Neural cell (in vitro differentiated cells): ENCODE measurements around the gene CALHM2.
"Not testable (repeated sequence)": the region's sequence is repeated elsewhere in the genome, so short reads cannot be mapped to it uniquely, and the experiment has no call there.

Experiments
- EZH2 ChIP-seq: fragments of 200-600, 300-800 bp; shearing (Covaris generic), sonication (generic); IDR thresholded peaks from 2 replicates; pipeline ENCODE4 v1.6.1; 2014; ENCODE audit warnings: antibody characterized with exemption, low read length, borderline replicate concordance, mild to moderate bottlenecking; ENCODE audit not compliant: insufficient read depth, poor library complexity, severe bottlenecking
- POLR2AphosphoS5 ChIP-seq: IDR thresholded peaks from 2 replicates; pipeline ENCODE4 v1.6.1; 2012
- REST ChIP-seq: IDR thresholded peaks from 2 replicates; pipeline ENCODE4 v1.6.1; 2012; ENCODE audit warnings: borderline replicate concordance
- TF ChIP-seq, protein P1 (sequence below): fragments of 450-650 bp; IDR thresholded peaks from 2 replicates; pipeline ENCODE4 v1.5.1; 2014; ENCODE audit warnings: antibody characterized with exemption, mild to moderate bottlenecking, moderate library complexity; ENCODE audit not compliant: poor library complexity, severe bottlenecking

DNA sequence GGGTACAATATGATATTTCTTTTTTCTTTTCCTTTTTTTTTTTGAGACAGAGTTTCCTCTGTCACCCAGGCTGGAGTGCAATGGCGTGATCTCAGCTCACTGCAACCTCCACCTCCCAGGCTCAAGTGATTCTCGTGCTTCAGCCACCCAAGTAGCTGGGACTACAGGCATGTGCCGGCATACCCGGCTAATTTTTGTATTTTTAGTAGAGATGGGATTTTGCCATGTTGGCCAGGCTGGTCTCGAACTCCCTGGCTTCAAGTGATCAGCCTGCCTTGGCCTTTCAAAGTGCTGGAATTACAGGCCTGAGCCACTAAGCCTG lies 35.1 kb downstream of the CALHM2 start:
- TF ChIP-seq, protein P1, sequence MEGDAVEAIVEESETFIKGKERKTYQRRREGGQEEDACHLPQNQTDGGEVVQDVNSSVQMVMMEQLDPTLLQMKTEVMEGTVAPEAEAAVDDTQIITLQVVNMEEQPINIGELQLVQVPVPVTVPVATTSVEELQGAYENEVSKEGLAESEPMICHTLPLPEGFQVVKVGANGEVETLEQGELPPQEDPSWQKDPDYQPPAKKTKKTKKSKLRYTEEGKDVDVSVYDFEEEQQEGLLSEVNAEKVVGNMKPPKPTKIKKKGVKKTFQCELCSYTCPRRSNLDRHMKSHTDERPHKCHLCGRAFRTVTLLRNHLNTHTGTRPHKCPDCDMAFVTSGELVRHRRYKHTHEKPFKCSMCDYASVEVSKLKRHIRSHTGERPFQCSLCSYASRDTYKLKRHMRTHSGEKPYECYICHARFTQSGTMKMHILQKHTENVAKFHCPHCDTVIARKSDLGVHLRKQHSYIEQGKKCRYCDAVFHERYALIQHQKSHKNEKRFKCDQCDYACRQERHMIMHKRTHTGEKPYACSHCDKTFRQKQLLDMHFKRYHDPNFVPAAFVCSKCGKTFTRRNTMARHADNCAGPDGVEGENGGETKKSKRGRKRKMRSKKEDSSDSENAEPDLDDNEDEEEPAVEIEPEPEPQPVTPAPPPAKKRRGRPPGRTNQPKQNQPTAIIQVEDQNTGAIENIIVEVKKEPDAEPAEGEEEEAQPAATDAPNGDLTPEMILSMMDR, result peak; percentile 37
- not testable (repeated sequence) for TF ChIP-seq REST, POLR2AphosphoS5, EZH2
